8988T (cell line): ENCODE results near the gene ZNF512B.
A peak's percentile ranks its signal among the peaks of the same experiment; 100 is the strongest.

Source experiments
- DNase-seq: peaks from one replicate; pipeline ENCODE4 v3.0.0; 2011

Gene ZNF512B

GRCh38 chr20:63947638-63948456 is 21.9 kb downstream of the ZNF512B start:
- no peak for DNase-seq

GRCh38 chr20:63946986-63947637 is 22.6 kb downstream of the ZNF512B start:
- no peak for DNase-seq

- DNase-seq, result no peak
Measured at GRCh38 chr20:63945921-63946920, 23.5 kb downstream of the ZNF512B start.

DNA sequence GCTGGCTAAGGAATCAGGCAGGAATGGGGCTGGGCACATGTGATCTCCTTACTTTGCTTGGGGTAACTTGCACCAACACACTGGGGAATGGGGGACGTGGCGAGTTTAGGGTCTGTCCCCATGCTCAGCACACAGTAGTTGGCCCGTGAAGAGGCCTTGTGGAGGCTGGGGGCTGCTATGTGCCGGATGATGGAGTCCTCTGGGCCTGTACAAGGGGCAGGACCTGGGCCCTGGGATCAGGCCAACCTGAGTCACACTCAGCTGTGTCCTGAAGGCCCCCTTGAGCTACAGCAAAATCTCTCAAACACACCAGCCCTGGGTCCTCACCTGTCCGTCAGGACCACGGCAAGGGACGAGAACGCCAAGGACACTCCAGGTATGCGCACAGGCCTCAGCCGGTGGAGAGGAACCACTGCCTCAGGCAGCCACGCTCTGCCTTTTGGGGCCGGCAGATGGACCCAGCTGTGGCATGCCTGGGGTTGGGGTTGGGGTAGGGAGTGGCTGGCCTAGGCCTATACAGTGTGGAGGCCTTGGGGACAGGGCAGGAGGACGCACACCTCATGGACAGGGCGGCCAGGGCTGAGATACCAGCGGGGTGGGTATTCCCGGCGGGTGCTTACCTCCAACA is 24.6 kb downstream of the ZNF512B start:
- DNase-seq, result no peak

DNA sequence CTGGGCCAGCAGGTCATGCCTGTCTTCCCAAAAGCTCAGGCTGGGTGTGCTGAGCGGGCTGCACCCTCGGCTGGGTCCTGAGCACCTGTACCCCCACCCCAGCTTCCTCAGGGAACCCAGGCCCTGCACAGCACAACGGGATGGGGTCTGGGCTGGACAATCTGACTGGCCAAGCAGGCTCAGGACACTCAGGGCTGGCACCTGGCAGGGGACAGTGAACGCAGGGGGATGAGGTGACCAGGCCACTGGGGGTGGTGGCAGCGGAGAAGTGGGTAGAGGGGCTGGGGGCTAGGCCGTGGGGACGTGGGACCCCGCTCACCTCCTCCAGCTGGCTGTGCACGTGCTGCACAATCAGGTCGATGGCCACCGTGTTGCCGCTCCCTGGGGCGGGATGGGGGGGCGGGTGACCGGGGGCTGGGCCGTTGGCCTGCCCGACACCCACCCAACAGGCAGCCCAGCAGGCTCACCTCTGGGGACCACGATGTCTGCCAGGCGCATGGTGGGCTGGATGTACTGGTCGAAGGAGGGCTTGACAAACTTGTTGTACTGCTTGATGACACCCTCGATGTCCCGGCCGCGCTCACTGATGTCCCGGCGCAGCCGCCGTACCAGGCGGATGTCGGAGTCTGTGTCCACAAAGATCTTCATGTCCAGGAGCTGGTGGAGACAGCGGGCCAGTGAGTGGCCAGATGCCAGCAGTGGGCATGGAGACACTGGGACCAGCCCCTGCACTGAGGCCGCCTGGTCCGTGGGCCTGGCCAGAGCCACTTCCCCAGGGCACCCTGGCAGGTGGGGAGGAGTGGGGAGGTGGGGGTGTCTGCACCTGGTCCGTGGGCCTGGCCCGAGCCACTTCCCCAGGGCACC is 25.4 kb downstream of the ZNF512B start:
- no peak for DNase-seq

DNA sequence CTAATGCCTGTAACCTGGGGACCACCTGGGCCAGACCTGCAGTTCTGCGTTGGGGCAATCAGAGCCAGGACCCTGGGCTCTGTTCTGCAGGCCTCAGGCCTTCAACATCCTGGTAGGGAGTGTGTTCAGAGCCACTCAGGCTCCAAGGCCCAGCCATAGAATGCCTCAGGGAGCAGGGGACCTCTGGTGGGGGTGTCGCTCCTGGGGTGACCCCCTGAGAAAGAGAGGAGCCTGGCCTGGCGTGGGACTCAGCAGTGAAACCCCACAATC is 26.0 kb downstream of the ZNF512B start:
- no peak for DNase-seq

- DNase-seq, result no peak
Measured at GRCh38 chr20:63942969-63943807, 26.5 kb downstream of the ZNF512B start.

DNA sequence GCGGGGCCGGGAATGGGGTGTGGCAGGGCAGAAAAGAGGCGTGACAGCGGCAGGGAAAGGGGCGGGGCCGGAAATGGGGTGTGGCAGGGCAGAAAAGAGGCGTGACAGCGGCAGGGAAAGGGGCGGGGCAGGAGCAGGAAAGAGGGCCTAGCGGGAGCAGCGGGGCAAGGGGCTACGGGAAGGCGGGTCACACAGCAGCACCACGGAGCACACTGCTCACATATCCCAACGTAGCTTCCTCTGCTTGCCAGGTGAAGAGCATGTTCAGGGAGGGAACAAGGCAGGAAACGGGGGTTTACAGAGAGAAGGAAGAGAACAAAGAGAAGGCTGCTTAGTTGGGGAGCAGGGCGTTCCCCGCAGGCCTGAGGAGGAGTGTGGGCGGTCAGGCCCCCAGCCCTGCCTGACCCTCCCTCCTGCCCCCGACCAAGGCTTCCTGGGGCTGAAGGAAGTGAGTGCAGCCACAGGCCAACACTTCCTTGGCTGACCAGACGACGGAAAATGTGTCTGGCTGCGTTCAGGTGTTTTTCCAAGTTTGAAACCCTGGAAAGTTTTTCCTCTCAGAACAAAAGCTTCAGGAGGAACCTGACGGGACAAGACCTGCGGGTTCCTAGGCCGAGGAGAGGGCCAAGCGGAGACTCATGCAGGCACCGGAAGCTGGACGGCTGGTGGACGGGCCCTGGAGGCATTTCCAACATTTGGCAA is 27.3 kb downstream of the ZNF512B start:
- no peak for DNase-seq

DNA sequence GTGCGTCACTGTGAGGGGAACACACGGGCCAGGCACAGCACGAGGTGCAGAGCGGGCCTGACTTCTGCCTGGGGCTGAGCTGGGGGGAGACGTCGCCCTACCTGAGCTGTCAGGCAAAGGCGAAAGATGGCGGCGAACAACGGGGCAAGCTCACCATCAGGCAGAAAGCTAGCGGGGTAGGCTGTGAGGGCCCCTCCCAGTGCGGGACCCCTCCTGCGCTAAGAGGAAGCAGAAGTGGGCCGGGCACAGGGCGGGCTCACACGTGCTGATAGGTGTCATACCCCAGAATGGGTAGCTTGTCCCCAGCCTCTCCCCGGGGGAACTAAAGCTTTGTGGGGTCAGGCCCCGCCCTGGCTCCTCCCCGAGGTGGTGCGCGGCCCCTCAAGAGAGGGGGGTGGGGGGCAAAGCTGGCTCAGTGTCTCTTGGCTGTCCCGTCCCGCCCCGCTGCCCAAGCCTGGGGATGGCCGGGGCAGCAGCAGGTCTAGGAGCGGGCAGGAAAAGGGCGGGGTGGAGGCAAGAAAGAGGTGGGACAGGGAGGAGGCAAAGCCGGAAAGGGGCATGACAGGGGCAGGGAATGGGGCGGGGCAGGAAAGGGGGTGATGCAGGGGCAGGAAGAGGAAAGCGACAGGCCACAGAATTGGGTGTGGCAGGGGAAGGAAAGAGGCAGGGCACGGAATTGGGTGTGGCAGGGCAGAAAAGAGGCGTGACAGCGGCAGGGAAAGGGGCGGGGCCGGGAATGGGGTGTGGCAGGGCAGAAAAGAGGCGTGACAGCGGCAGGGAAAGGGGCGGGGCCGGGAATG is 28.2 kb downstream of the ZNF512B start:
- peak; percentile 86 for DNase-seq

- peak; percentile 21 for DNase-seq
Measured at GRCh38 chr20:63940472-63941266, 29.1 kb downstream of the ZNF512B start.

- no peak for DNase-seq
Measured at GRCh38 chr20:63940071-63940471, 29.7 kb downstream of the ZNF512B start.

DNA sequence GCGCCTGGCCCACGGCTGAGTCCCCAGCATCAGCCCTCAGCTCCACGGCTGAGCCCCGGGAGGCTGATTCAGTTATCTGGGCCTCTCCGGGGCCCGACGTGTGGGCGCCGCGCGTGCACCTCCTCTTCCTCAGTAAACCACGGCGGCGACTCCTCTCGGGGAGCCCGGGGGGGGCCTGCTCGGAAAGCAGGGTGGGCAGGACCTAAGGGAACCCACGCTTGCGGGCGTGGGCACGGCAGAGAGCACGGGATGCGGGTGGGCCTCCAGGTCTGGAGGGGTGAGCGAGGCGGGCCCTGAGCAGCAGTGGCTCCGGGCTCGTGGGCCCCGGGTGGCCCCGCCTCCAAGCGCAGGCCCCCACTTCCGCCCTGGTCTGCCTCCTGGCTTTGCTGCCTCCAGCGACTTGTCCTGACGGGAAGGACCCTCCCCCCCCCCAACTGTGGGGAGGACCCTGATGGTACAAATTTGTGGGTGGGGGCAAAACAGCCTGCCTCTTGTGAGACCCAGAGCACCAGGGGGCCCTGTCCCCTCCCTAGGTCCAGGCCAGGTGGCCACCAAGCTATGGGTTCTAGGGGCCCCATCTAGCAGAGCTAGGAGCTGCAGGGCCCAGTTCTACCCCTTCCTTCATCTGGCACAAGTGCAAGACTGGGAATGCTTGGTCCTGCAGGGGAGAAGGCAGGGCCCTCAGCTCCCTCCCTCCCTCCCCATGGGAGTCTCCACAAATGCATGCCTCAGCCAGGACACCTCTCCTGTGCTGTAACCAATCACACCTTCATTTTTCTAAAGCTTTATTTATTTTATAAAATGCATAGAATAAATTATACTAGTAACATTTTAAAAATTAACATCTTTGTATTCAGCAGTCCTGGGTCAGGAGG is 30.4 kb downstream of the ZNF512B start:
- peak; percentile 68 for DNase-seq

DNA sequence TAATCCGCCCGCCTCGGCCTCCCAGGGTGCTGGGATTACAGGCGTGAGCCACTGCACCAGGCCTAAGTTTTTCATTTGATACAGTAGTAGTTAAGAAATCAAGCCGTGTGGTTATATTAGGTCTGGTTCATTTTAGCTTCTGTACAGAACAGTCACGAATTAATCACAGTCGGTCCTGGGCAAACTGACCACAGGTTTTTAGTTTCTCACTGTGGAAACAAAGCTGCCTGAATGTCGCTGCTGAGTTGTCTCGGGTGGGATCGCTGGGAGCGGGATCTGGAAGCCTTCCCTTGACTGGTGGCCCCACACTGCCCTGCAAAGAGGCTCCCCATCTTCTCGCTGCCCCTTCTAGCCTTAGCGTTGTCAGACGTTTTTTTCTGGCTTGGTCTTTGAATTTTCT is 32.1 kb downstream of the ZNF512B start:
- DNase-seq, result peak; percentile 37

- DNase-seq, result no peak
Measured at GRCh38 chr20:63935447-63935846, 34.3 kb downstream of the ZNF512B start.

DNA sequence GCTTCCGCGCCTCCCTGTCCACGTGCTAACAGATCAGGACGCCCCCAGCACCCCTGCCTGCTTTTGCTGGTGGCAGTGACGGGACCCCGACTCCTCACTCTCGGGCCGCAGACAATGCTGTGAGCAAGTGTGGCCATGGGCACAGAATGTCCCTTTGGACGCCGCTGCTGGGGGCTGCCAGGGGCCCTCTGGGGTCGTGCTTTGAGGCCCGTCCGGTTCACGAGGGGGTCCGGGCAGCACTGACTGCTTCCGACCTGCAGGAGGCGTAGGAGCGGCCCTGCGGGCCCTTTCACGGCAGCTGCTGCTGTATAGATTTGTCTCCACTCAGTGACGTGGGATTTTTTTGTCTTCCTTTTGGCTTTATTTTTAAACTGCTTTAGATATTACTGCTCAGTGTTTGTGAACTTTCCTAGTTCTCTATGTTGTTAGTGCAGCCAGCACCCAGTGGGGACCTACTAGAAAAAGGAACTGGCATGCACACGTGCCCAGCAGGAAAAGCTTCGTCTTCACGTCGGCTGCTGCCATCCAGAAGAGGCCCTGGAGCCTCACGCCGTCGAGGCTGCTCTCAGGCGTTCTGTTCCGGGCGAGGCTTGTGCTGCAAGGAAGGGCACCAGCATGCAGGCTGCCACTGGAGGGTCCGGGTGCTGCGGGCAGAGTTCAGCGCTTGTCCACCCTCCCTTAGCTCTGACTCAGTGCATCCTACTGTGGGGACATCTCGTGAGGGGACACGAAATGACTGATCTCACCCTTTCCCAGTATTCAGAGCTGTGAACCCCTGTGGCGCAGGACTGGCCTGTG is 35.3 kb downstream of the ZNF512B start:
- DNase-seq, result peak; percentile 68

- no peak for DNase-seq
Measured at GRCh38 chr20:63933646-63934045, 36.1 kb downstream of the ZNF512B start.
